Body of pancreas (tissue), 4 donors: ENCODE results near the gene LRRC47.

ENCODE experiments used
- CTCF ChIP-seq, 7 experiments: fragments of 450-650 bp in 4 of 7; fragments of 200-600 bp in 3 of 7; sonication (generic) in 3 of 7; IDR thresholded peaks; one replicate each; pipeline ENCODE4 v1.5.1; 2016 to 2019; ENCODE audit warnings: antibody characterized with exemption in 7 of 7
- POLR2A ChIP-seq, 3 donors: fragments of 450-650 bp; IDR thresholded peaks; one replicate each; pipeline ENCODE4 v1.6.1; 2016; ENCODE audit warnings: antibody characterized with exemption in 3 of 3, mild to moderate bottlenecking in 2 of 3

GRCh38 chr1:3817821-3818597 lies 21.7 kb upstream of the LRRC47 start:
- TF ChIP-seq CTCF (IDR thresholded peaks at IDR 0.05) (no peak), POLR2A (IDR thresholded peaks at IDR 0.05) (no peak)
